ENCODE measurements around the gene PEAK3.

The PEAK3 gene

DNA sequence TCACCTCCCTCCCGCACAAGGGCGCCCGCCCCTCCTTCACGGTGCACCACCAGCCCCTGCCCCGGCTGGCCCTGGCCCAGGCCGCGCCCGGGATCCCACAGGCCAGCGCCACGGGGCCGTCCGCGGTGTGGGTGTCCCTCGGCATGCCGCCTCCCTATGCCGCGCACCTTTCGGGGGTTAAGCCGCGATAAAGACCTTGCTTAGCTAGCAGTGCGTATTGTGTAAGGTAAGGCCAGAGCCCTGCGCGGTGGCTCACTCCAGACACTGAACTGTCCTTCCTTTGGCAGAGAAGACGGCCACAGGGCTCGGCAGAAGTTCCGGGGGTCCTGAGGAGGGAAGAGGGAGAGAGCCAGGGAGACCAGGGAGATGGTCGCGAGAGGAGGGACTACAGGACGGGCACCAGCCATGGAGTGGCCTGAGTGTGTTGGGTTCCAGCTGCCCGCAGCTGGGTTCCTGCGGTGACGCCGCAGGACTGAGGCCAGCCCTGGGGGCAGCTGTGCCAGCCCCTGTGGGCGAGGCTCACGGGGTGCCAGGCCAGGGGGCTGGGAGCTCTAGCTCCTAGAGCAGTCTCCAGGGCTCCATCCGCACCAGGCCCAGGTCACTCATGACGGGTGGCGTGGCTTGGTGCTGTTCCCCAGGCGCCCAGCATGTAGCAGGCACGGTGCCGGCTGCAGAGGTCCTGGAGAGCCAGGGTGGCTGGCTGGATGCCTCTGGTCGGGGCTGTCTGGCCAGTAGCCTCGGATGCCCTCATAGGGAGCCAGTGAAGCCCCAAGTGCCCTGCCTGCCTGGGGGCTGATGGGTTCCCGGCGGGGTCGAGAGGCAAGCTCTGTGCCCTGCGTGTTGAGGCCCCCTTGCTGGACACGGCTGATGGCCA is 53.6 kb downstream of the PEAK3 start:
- DNase-seq (ENCODE audit: insufficient read length, low spot score) = no peak
- FAIRE-seq = no peak

DNA sequence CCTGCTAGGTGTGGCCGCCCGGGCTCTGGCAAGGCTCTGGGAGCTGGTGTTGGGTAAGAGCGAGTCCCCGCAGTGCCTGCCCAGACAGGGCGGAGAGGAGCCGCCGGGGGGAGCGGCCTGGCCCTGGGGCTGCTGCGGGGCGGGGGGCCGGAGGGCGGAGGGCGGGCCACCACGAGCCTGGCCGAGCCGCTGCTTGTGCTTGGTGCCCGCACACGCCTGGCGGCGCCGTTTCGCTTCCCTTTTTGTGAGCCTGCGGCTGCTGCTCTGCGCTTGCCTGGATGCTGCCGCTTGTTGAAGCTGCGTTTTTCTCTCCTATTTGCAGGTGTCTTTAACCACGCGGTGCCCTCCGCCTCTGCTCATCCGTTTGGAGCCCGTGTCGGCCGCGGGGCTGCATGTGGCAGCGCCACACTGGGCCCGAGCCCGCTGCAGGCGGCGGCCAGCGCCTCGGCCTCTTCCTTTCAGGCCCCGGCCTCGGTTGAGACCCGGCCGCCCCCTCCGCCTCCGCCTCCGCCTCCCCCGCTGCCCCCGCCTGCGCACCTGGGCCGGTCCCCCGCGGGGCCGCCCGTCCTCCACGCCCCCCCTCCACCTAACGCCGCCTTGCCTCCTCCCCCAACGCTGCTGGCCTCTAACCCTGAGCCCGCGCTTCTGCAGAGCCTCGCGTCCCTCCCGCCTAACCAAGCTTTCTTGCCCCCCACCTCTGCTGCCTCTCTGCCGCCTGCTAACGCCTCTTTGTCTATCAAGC is 54.4 kb downstream of the PEAK3 start:
- no peak for FAIRE-seq
- no peak for DNase-seq (ENCODE audit: insufficient read length, low spot score)

DNA sequence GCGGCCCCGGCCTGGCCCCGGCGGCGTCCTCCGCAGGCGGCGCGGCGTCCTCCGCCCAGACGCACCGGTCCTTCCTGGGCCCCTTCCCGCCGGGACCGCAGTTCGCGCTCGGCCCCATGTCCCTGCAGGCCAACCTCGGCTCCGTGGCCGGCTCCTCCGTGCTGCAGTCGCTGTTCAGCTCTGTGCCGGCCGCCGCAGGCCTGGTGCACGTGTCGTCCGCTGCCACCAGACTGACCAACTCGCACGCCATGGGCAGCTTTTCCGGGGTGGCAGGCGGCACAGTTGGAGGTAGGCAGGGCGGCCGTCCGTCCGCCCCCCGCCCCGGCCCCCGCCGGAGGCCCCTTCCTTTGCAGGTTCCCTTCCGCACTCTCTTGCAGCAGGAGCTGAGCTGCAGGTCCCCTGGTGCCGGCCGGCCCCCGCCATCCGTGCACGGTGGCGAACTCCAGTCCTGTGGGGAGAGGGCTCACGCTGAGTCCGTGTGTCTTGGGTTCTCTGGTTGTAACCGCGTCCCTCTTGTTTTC is 55.1 kb downstream of the PEAK3 start:
- DNase-seq (ENCODE audit: insufficient read length, low spot score) = no peak
- FAIRE-seq = no peak

DNA sequence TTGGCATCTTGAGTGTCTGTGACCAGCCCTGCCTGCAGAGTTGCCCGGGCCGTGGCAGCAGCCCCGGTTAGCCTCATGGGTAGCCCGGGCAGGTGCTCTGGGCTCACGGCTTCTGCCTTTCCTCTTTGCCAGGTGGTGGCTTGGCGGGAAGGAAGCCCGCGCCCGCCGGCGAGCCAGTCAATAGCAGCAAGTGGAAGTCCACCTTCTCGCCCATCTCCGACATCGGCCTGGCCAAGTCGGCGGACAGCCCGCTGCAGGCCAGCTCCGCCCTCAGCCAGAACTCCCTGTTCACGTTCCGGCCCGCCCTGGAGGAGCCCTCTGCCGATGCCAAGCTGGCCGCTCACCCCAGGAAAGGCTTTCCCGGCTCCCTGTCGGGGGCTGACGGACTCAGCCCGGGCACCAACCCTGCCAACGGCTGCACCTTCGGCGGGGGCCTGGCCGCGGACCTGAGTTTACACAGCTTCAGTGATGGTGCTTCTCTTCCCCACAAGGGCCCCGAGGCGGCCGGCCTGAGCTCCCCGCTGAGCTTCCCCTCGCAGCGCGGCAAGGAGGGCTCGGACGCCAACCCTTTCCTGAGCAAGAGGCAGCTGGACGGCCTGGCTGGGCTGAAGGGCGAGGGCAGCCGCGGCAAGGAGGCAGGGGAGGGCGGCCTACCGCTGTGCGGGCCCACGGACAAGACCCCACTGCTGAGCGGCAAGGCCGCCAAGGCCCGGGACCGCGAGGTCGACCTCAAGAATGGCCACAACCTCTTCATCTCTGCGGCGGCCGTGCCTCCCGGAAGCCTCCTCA is 55.7 kb downstream of the PEAK3 start:
- FAIRE-seq (no peak), DNase-seq (ENCODE audit: insufficient read length, low spot score) (no peak)

DNA sequence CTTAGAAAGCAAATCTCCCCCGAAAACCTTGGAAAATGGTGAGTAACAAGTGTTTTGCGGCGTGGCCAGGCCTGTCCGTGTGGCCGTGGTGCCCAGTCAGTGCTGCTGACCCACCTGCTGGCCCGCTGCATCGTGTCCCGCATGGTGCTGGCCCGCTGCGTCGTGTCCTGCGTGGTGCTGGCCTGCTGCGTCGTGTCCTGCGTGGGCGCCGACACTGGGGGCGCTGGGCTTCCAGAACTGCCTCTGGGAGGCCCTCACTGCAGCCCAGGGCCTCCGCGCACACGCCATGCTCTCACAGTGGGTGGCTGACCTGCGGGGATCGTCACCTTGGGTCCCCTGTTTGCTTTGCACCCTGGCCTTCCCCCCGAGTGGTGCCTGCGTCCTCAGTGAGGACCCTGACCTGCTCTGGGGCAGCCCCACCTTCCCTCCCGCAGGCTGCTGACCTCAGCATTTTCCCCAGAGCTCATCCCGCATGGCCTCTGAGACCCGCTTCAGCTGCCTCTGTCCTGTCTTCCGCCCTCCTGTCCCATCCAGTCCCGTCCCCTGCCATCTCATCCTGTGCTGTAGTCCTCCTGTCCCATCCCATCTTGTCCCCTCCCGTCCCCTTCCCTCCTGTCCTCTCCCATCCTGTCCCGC is 56.4 kb downstream of the PEAK3 start:
- FAIRE-seq = no peak

DNA sequence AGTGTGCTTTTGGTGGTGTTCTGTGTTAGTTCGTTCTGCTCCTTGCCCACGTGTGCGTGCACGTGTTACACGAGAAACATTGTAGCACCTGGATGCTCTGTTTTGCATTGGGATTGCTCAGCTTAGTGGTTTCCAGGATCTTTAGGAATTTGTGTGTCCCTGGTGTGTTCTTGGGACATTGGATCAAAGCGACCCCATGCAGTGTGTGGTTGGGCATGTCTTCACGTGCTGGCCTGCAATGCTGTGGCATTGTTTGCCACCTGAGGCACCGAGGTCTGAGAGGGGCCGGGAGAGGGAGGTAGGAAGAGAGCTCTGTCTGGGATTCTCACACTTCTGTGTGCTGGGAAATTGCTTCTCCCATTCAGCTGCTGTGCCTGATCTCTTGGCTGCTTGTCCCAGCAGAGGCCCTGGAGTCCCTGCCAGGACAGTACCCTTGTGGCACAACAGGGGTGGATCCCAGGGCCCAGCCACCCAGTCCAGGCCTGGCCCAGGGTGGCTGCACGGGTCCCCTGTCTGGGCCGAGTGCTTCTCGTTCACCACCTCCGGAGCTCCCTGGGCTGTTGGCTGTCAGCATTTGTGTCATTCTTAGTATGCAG is 57.1 kb downstream of the PEAK3 start:
- FAIRE-seq (no peak), DNase-seq (ENCODE audit: insufficient read length, low spot score) (no peak)

More for the DNA sequence above, 56.4 kb downstream of the PEAK3 start:
- no peak for DNase-seq (ENCODE audit: insufficient read length, low spot score)
